Measurements from ENCODE around the gene RPP40.
A peak's percentile ranks its signal among the peaks of the same experiment; 100 is the strongest.

- TF ChIP-seq CTCF (IDR thresholded peaks at IDR 0.05) (peak in 1 of 6 experiments; percentile 9), POLR2A (IDR thresholded peaks at IDR 0.05) (no peak)
Measured at GRCh38 chr6:4957521-4958231, 46.2 kb downstream of the RPP40 start.

All from esophagus squamous epithelium (tissue), 4 donors.